Uterus (tissue), 4 donors: ENCODE data around the gene SORCS3. TPM values are rescaled to one million over a fixed set of nuclear protein-coding genes. Genes with fewer than 3 reads are reported as not detected.

Experiments
- DNase-seq, 2 donors: peaks; one replicate each; pipeline ENCODE4 v3.0.0-alpha.2; 2019 to 2020
- H3K27ac ChIP-seq, 2 donors: fragments of 200-600 bp; sonication (generic); 1 replicate in 1 of 2; 2 replicates in 1 of 2; pipeline ENCODE4 v1.5.1; 2016 to 2018
- H3K27me3 ChIP-seq, 2 donors: fragments of 200-600 bp; sonication (generic); one replicate each; pipeline ENCODE4 v1.5.1; 2018 to 2019; ENCODE audit warnings: control low read depth in 1 of 2
- H3K36me3 ChIP-seq, 2 donors: fragments of 200-600 bp; sonication (generic); one replicate each; pipeline ENCODE4 v1.5.1; 2019; ENCODE audit warnings: control low read depth in 1 of 2
- H3K4me1 ChIP-seq, 2 donors: fragments of 200-600 bp; sonication (generic); one replicate each; pipeline ENCODE4 v1.5.1; 2018 to 2019; ENCODE audit warnings: control low read depth in 1 of 2
- H3K4me3 ChIP-seq, 2 donors: fragments of 200-600 bp; sonication (generic); 1 replicate in 1 of 2; 2 replicates in 1 of 2; pipeline ENCODE4 v1.5.1; 2018 to 2019; ENCODE audit warnings: mild to moderate bottlenecking in 1 of 2
- H3K9me3 ChIP-seq, 2 donors: fragments of 200-600 bp; sonication (generic); one replicate each; pipeline ENCODE4 v1.5.1; 2019; ENCODE audit warnings: control low read depth in 1 of 2
- CTCF ChIP-seq, 4 experiments: fragments of 200-600 bp in 2 of 4; fragments of 450-650 bp in 2 of 4; sonication (generic) in 2 of 4; IDR thresholded peaks; one replicate each; pipeline ENCODE4 v1.5.1; 2016 to 2019; ENCODE audit warnings: antibody characterized with exemption in 4 of 4, mild to moderate bottlenecking in 2 of 4, moderate library complexity in 1 of 4
- POLR2A ChIP-seq, 2 donors: fragments of 450-650 bp; IDR thresholded peaks; one replicate each; pipeline ENCODE4 v1.6.1; 2016; ENCODE audit warnings: antibody characterized with exemption in 2 of 2, mild to moderate bottlenecking in 1 of 2, moderate library complexity in 1 of 2
- intact Hi-C: fragments of 100-400 bp; cut with DNase I; formaldehyde crosslinking; loops from one replicate; pipeline ENCODE4 v1.15.1; 2023; ENCODE audit warnings: low total_unique reads
- total RNA-seq, 4 donors: library from RNA; depleted of rRNA in 3 of 4; stranded (reverse); fragments of >200 nt in 3 of 4; gene quantifications; one replicate each; pipeline versions ENCODE4 v1.1.0 to v1.2.4, GENCODE V29; 2014 to 2023
- donor health status: DM: yes; HTN: yes; CAD: no.

SORCS3 gene
- total RNA-seq, 4 donors from 2014 or later: 0.77 to 2.4 TPM; not detected in 2

- Histone ChIP-seq H3K4me1 (no peaks in the 10 kb centered on the region), H3K36me3 (no peaks in the 10 kb centered on the region), H3K27ac (no peak overlapping the region), H3K4me3 (no peak overlapping the region), H3K9me3 (no peaks in the 10 kb centered on the region), H3K27me3 (no peaks in the 10 kb centered on the region)
- intact Hi-C loops: no loop called here
- no peak for DNase-seq
- TF ChIP-seq CTCF (IDR thresholded peaks at IDR 0.05): no peak
Measured at GRCh38 chr10:104767745-104768144, 126.7 kb downstream of the SORCS3 start.

GRCh38 chr10:104773105-104773504 lies 132.0 kb downstream of the SORCS3 start:
- intact Hi-C loops: no loop called here
- Histone ChIP-seq H3K4me1 (no peaks in the 10 kb centered on the region), H3K27me3 (no peaks in the 10 kb centered on the region)

GRCh38 chr10:104774234-104774633 lies 133.1 kb downstream of the SORCS3 start:
- no peak for TF ChIP-seq CTCF (IDR thresholded peaks at IDR 0.05)
- no peak for TF ChIP-seq POLR2A (IDR thresholded peaks at IDR 0.05)
- no peaks in the 10 kb centered on the region for H3K9me3 ChIP-seq
- no peak overlapping the region for H3K27ac ChIP-seq
- no peak overlapping the region for H3K4me3 ChIP-seq
- no peaks in the 10 kb centered on the region for H3K27me3 ChIP-seq
- no peaks in the 10 kb centered on the region for H3K4me1 ChIP-seq
- DNase-seq: no peak
- H3K36me3 ChIP-seq: no peaks in the 10 kb centered on the region
- intact Hi-C loops: no loop called here

More at GRCh38 chr10:104773105-104773504, 132.0 kb downstream of the SORCS3 start:
- Histone ChIP-seq H3K36me3 (no peaks in the 10 kb centered on the region), H3K4me3 (no peak overlapping the region), H3K27ac (no peak overlapping the region), H3K9me3 (no peaks in the 10 kb centered on the region)
- no peak for DNase-seq
- TF ChIP-seq POLR2A (IDR thresholded peaks at IDR 0.05) (no peak), CTCF (IDR thresholded peaks at IDR 0.05) (no peak)

- H3K27me3 ChIP-seq: no peaks in the 10 kb centered on the region
- H3K4me1 ChIP-seq: no peaks in the 10 kb centered on the region
- TF ChIP-seq POLR2A (IDR thresholded peaks at IDR 0.05) (no peak), CTCF (IDR thresholded peaks at IDR 0.05) (no peak)
- no peaks in the 10 kb centered on the region for H3K9me3 ChIP-seq
- H3K4me3 ChIP-seq: no peak overlapping the region
- intact Hi-C loops: no loop called here
- H3K36me3 ChIP-seq: no peaks in the 10 kb centered on the region
- DNase-seq: no peak
- H3K27ac ChIP-seq: no peak overlapping the region
Measured at GRCh38 chr10:104777086-104777799, 136.2 kb downstream of the SORCS3 start.

- Histone ChIP-seq H3K27me3 (no peaks in the 10 kb centered on the region), H3K9me3 (no peaks in the 10 kb centered on the region), H3K4me1 (no peaks in the 10 kb centered on the region), H3K36me3 (no peaks in the 10 kb centered on the region), H3K4me3 (no peak overlapping the region), H3K27ac (no peak overlapping the region)
- no peak for DNase-seq
- no peak for TF ChIP-seq POLR2A (IDR thresholded peaks at IDR 0.05)
- TF ChIP-seq CTCF (IDR thresholded peaks at IDR 0.05): no peak
- intact Hi-C loops: no loop called here
Measured at GRCh38 chr10:104778371-104778770, 137.3 kb downstream of the SORCS3 start.
